Panc1 (cell line): ENCODE measurements around the gene CEP131. TPM values are rescaled to one million over a fixed set of nuclear protein-coding genes. Genes with fewer than 3 reads are reported as not detected.

ENCODE experiments used
- ATAC-seq: fragments of 200-7000 bp; cut with Tn5 transposase; 2 replicates; pipeline ENCODE4 v1.9.1; 2020; ENCODE audit warnings: mild to moderate bottlenecking, moderate library complexity
- BruUV-seq: library from RNA; stranded (reverse); fragments of 400-500 nt; replicated peaks from 2 replicates; lab custom pipeline; 2021; lab: Mats Ljungman, UMichigan
- CTCF ChIA-PET: fragments of 300-600 bp; sonication (Branson Sonifier 250); formaldehyde crosslinking; loops from one replicate; lab custom pipeline; 2022; ENCODE audit warnings: antibody characterized with exemption; lab: Charles Lee
- POLR2A ChIA-PET: fragments of 300-600 bp; sonication (Branson Sonifier 250); formaldehyde crosslinking; loops from one replicate; lab custom pipeline; 2022; ENCODE audit warnings: antibody characterized with exemption; lab: Charles Lee
- DNase-seq: peaks from one replicate; pipeline ENCODE4 v3.0.0-alpha.2; 2010; ENCODE audit warnings: low read depth, low spot score
- H3K27ac ChIP-seq: 2 replicates; pipeline ENCODE4 v1.5.1; 2011; ENCODE audit warnings: mild to moderate bottlenecking, low read length, inconsistent platforms
- H3K27me3 ChIP-seq: fragments of 200-500 bp; sonication (Bioruptor generic); 2 replicates; pipeline ENCODE4 v1.6.0; 2014; ENCODE audit warnings: low read length, inconsistent platforms; ENCODE audit not compliant: control insufficient read depth, insufficient read depth
- H3K36me3 ChIP-seq: fragments of 200-500 bp; sonication (Bioruptor generic); 2 replicates; pipeline ENCODE4 v1.5.1; 2014; ENCODE audit warnings: inconsistent platforms, mild to moderate bottlenecking, low read length, moderate library complexity; ENCODE audit not compliant: control insufficient read depth, insufficient read depth
- H3K4me1 ChIP-seq: 2 replicates; pipeline ENCODE4 v1.5.1; 2011; ENCODE audit warnings: inconsistent platforms, mild to moderate bottlenecking, low read length, moderate library complexity; ENCODE audit not compliant: control insufficient read depth, insufficient read depth
- H3K4me3 ChIP-seq, 2 experiments: 2 replicates each; pipeline ENCODE4 v1.5.1; 2011 to 2012; ENCODE audit warnings: low read depth in 2 of 2, low read length in 2 of 2, mild to moderate bottlenecking in 2 of 2, inconsistent platforms in 1 of 2, moderate library complexity in 1 of 2
- H3K9me3 ChIP-seq: fragments of 200-500 bp; sonication (Bioruptor generic); 2 replicates; pipeline ENCODE4 v1.5.1; 2014; ENCODE audit warnings: low read depth, mild to moderate bottlenecking, inconsistent platforms, low read length, moderate library complexity; ENCODE audit not compliant: control insufficient read depth, insufficient read depth
- POLR2AphosphoS5 ChIP-seq: IDR thresholded peaks from 2 replicates; pipeline ENCODE4 v1.6.1; 2012; ENCODE audit warnings: mild to moderate bottlenecking, low read depth, low read length, moderate library complexity
- SIN3A ChIP-seq: IDR thresholded peaks from 2 replicates; pipeline ENCODE4 v1.6.1; 2012; ENCODE audit warnings: low read depth, mild to moderate bottlenecking, low read length, moderate library complexity, borderline replicate concordance; ENCODE audit not compliant: insufficient read depth
- TCF7L2 ChIP-seq: IDR thresholded peaks from 2 replicates; pipeline ENCODE4 v1.6.1; 2011; ENCODE audit warnings: mild to moderate bottlenecking, low read depth, low read length, inconsistent platforms
- in situ Hi-C: cut with HindIII; loops from 2 replicates; pipeline ENCODE4 v1.10.0; 2016; ENCODE audit warnings: low sequenced_read_pairs, low pct_unique_long_range_greater_than_20kb
- intact Hi-C: fragments of 100-400 bp; cut with micrococcal nuclease; formaldehyde crosslinking; loops from one replicate; pipeline ENCODE4 v1.10.0; 2022; ENCODE audit not compliant: unreplicated experiment
- total RNA-seq: library from RNA; stranded (reverse); gene quantifications from one replicate; pipeline ENCODE4 v1.2.1, GENCODE V29; 2021; ENCODE audit not compliant: unreplicated experiment
- TF ChIP-seq, protein P1 (sequence below): fragments of 450-650 bp; IDR thresholded peaks from 2 replicates; pipeline ENCODE4 v1.5.1; 2017; ENCODE audit warnings: mild to moderate bottlenecking
- TF ChIP-seq, protein P2 (sequence below), 2 experiments: IDR thresholded peaks; 2 replicates each; pipeline ENCODE4 v1.6.1; 2011 to 2012; ENCODE audit warnings: low read depth in 2 of 2, control low read depth in 1 of 2, low read length in 1 of 2, mild to moderate bottlenecking in 1 of 2, moderate library complexity in 1 of 2; ENCODE audit not compliant: insufficient read depth in 1 of 2

CEP131 gene
- total RNA-seq, 1 experiment from 2014 or later, result 26.0 TPM

DNA sequence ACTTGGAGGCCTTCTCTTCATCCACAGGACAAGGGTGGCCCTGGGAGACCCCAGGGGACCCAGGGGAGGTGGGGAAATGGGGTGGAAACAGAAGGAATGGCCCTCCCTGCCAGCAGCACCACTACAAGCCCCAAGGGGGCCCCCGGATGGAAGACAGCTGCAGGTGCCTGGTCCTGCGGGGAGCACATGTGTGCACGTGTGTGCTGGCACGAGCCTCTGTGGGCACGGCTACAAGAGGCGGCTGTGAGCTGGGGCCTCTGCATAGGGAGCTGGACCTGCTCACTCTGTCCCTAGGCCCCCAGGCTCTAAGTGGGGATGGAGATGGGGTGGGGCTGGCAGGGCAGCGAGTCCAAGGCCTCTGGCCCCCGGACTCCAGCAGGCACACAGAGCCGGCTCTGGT lies 43.5 kb downstream of the CEP131 start:
- ATAC-seq (peak; percentile 46), DNase-seq (no peak)
- TF ChIP-seq POLR2AphosphoS5 (no peak), TCF7L2 (no peak)
- no peaks in the 10 kb centered on the region for H3K36me3 ChIP-seq
- ChIA-PET POLR2A (no interaction called here), CTCF (interaction anchor here (0.5 to 0.6 kb wide), 2 partner anchors 31 to 66 kb away, joined by 3 to 10 read pairs; no protein-coding TSS in a partner anchor)
- H3K27me3 ChIP-seq, result no peaks in the 10 kb centered on the region
- in situ Hi-C loops, result no loop called here
- H3K4me1 ChIP-seq, result no peaks in the 10 kb centered on the region; the same call in 1 of the 2 replicates
- no peak overlapping the region for H3K27ac ChIP-seq
- no peak overlapping the region for H3K4me3 ChIP-seq
- intact Hi-C loops, result no loop called here
- no peaks in the 10 kb centered on the region for H3K9me3 ChIP-seq
- no TSS peak for BruUV-seq

DNA sequence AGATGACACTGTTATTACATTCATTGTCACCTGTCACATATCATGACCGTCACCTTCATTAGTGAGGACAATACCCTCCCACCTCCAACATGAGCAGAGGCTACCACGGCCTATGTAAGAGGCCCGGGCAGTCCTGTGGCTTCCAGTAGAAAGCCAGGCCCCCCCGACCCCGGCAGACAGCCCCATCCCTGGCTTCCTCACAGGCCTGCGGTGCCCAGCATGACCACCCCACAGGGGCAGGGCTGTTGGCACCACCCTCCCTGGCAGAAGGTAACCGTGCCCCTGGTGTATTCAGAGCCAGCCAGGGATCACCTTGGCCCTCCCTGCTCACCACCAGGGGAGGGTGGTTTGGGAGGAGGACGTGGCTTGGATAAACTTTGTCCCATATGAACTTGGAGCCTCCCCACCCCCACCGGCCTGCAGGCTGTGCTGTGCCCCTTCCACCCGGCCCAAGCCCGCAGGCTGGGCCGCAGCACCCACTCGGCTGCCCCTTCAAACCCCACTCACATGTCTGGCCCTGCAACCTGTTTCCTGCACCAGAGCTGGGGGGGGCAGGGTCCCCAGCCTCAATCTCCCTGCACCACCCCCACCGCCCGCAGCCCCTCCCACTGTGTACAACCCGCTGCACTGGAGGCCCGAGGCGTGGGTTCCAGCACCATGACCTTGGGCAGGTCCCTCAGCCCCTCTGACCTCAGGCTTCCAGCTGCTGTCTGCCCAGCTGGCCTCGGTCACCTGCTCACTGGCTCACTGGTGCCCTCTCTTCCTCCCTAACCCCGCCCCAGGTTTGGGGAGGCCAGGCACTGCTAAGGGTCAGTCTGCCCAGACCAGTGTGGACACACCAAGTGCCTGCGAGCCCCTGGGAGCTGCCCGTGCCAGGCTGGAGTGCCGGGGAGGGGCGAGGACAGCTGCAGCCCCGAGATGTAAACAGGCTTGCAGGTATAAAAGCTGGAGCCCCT lies 44.4 kb downstream of the CEP131 start:
- intact Hi-C loops, result no loop called here
- DNase-seq (no peak), ATAC-seq (0 out of 2 replicates have a peak, but pooled peaks have one; percentile 39)
- no peaks in the 10 kb centered on the region for H3K27me3 ChIP-seq
- no peaks in the 10 kb centered on the region for H3K9me3 ChIP-seq
- TF ChIP-seq SIN3A, result no peak
- no peak for TF ChIP-seq TCF7L2
- TF ChIP-seq, protein P1, sequence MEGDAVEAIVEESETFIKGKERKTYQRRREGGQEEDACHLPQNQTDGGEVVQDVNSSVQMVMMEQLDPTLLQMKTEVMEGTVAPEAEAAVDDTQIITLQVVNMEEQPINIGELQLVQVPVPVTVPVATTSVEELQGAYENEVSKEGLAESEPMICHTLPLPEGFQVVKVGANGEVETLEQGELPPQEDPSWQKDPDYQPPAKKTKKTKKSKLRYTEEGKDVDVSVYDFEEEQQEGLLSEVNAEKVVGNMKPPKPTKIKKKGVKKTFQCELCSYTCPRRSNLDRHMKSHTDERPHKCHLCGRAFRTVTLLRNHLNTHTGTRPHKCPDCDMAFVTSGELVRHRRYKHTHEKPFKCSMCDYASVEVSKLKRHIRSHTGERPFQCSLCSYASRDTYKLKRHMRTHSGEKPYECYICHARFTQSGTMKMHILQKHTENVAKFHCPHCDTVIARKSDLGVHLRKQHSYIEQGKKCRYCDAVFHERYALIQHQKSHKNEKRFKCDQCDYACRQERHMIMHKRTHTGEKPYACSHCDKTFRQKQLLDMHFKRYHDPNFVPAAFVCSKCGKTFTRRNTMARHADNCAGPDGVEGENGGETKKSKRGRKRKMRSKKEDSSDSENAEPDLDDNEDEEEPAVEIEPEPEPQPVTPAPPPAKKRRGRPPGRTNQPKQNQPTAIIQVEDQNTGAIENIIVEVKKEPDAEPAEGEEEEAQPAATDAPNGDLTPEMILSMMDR, result no peak
- TF ChIP-seq, protein P2, sequence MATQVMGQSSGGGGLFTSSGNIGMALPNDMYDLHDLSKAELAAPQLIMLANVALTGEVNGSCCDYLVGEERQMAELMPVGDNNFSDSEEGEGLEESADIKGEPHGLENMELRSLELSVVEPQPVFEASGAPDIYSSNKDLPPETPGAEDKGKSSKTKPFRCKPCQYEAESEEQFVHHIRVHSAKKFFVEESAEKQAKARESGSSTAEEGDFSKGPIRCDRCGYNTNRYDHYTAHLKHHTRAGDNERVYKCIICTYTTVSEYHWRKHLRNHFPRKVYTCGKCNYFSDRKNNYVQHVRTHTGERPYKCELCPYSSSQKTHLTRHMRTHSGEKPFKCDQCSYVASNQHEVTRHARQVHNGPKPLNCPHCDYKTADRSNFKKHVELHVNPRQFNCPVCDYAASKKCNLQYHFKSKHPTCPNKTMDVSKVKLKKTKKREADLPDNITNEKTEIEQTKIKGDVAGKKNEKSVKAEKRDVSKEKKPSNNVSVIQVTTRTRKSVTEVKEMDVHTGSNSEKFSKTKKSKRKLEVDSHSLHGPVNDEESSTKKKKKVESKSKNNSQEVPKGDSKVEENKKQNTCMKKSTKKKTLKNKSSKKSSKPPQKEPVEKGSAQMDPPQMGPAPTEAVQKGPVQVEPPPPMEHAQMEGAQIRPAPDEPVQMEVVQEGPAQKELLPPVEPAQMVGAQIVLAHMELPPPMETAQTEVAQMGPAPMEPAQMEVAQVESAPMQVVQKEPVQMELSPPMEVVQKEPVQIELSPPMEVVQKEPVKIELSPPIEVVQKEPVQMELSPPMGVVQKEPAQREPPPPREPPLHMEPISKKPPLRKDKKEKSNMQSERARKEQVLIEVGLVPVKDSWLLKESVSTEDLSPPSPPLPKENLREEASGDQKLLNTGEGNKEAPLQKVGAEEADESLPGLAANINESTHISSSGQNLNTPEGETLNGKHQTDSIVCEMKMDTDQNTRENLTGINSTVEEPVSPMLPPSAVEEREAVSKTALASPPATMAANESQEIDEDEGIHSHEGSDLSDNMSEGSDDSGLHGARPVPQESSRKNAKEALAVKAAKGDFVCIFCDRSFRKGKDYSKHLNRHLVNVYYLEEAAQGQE (IDR thresholded peaks at IDR 0.05; ENCODE audit: insufficient read depth in 1 of 2, low read depth in 2 of 2, low read length in 1 of 2), result no peak
- TF ChIP-seq POLR2AphosphoS5, result no peak
- no peak overlapping the region for H3K4me3 ChIP-seq
- ChIA-PET CTCF (no interaction called here), POLR2A (no interaction called here)
- no peaks in the 10 kb centered on the region; the same call in 1 of the 2 replicates for H3K4me1 ChIP-seq
- in situ Hi-C loops, result no loop called here
- no peaks in the 10 kb centered on the region for H3K36me3 ChIP-seq
- no peak overlapping the region for H3K27ac ChIP-seq
- BruUV-seq, result no TSS peak
